Right forelimb (tissue), 1 donor: ENCODE results near the gene HTT.
A peak's percentile ranks its signal among the peaks of the same experiment; 100 is the strongest.
"Not testable (repeated sequence)": the region's sequence is repeated elsewhere in the genome, so short reads cannot be mapped to it uniquely, and the experiment has no call there.

Source experiments
- DNase-seq: peaks from one replicate; pipeline ENCODE4 v3.0.0-alpha.2; 2018

The HTT gene

DNA sequence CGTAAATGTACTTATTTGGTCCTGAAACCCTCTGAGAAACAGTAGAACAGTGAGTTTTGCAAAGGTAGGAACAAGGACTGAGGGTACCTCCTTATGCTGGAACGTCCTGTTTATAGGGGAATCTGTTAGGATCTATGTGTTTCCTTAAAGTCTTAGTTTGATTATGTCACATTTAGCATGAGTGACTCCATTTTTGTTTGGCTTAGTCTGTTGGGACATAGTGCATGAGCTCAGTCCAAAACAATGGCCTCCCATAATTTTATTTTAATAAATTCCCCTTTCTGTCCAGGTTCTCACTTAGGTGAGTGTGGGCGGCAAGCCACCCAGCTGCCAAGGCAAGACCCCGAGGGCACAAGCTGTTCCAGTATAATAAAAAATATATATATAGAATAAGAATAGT, 27.9 kb upstream of the HTT start:
- no peak for DNase-seq

GRCh38 chr4:3047464-3048286, 26.8 kb upstream of the HTT start:
- DNase-seq = peak; percentile 63

GRCh38 chr4:3051141-3051897, 23.2 kb upstream of the HTT start:
- DNase-seq = not testable (repeated sequence)

GRCh38 chr4:3054169-3054759, 20.2 kb upstream of the HTT start:
- DNase-seq = no peak

GRCh38 chr4:3059943-3060342, 14.5 kb upstream of the HTT start:
- DNase-seq = no peak

GRCh38 chr4:3060946-3061345, 13.5 kb upstream of the HTT start:
- no peak for DNase-seq

DNA sequence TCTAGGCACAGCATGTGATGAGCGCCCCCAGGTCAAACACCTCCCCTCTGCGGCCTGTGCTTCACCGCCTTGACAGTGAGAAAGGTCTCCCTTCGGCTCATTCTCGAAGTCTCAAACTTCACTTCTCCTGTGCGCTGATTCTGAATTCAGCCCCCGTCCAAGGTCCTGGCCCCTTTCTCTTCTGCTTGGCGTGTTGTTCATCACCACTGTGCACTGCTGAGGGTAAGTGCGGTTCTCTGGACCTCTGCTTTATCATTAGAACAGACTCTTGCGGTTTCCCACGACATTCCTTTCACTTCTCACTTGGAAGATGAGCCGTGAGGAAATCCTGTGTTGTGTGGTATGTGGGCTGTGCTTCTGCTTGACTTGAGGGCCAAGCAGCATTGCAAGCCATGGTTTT, 12.0 kb upstream of the HTT start:
- DNase-seq = no peak

- DNase-seq = no peak
Observed at GRCh38 chr4:3065551-3065950, 8.9 kb upstream of the HTT start.

DNA sequence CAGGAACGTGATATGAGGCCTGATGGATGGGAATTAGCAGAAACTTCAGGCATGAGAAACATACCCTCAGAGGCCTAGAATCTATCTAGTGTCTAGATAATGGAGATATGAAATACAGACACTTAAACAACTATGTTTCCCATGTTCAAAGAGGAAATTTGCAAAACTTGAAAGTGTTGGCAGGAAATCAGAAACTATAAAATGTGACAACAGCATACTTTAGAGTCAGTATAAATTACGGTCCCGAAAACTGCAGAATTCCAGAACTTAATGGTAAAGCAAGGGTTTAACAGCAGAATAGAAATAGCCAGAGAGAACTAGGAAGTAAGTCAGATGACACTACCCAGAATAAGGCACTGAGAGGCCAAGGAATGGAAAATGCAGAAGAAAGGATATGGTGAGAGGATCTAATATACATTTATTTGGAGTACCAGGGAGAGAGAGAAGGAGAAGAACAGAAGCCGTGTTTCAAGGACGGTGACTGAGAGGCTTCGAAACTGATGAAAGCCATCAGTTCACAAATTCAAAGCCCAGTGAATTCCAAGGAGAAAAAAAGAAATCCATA, 7.6 kb upstream of the HTT start:
- DNase-seq = no peak

- DNase-seq = no peak
Observed at GRCh38 chr4:3067473-3068001, 6.9 kb upstream of the HTT start.

DNA sequence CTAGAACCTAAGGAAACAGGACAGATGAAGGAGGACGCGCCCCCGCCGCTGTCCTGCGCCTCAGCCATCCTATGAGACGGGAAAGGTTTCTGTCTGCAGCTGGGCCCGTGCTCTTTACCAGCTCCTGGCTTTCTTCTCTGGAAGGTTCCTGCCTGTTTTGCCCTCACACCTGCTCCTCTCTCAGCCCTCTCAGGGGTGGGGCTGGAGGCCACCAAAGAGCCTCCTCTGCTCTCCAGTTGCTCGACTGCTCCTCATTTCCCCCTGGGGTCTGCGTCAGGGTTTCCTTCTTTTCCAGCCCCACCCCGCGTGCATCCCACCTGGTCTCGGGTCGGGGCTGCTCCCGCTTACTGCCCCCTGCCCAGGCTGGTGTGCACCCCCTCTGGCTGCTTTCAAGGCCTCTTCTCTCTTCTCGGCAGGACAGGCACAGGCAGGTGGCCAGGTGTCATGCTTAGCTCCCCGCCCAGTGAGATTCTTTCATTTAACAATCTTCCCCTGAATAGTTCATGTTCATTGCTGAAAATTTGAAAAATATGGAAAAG, 4.8 kb upstream of the HTT start:
- DNase-seq = no peak

DNA sequence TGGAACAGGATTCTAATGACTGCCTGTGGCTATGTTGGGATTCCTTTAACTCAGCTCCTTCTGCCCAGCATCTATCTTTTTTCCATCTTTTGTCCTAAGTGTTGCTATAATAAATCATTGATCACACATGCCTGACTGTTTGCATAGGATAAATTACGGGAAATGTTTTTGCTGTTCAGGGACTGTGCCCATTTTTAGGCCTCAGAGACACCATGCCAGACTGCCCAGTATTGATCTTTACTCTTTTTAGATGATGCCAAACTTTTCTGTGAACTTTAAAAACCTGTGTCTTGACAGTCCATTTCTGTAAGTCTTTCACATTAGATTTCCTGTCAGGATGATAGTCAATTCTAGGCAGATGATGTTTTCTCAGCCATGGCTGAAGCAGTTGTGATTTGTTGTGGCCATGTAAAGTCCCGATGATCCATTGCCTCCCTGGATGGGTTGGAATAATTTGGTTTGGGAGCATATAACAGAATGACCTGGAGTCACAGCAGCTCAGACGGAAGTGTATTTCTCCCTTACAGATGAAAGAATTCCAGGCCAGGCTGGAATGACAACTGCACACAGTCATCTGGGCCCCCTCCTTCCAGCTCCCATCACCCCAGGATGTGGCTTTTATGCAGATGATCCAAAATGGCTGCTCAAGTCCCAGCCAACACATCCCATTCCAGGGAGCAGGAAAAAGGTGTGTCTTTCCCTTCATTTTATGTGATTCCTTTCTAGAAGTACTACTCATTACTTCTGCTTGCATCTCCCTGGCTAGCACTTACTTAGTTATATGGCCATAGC, 3.6 kb upstream of the HTT start:
- DNase-seq = no peak

DNA sequence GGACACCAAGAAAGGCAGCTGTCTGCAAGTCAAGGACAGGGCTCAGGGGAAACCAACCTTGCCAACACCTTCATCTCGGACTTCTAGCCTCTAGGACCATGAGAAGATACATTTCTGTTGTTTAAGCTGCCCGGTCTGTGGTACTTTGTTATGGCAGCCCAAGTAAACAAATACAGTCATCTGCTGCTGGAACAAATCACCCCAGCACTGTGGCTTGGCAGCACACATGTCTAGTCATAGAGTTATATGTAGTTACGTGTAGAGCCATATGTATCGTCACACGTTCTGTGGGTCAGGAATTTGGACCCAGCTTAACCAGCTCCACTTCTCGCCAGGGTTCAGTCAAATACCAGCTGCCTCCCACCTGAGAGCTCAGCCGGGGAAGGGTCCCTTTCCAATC, 2.7 kb upstream of the HTT start:
- no peak for DNase-seq

GRCh38 chr4:3073158-3074077, 1.1 kb upstream of the HTT start:
- peak; percentile 42 for DNase-seq

DNA sequence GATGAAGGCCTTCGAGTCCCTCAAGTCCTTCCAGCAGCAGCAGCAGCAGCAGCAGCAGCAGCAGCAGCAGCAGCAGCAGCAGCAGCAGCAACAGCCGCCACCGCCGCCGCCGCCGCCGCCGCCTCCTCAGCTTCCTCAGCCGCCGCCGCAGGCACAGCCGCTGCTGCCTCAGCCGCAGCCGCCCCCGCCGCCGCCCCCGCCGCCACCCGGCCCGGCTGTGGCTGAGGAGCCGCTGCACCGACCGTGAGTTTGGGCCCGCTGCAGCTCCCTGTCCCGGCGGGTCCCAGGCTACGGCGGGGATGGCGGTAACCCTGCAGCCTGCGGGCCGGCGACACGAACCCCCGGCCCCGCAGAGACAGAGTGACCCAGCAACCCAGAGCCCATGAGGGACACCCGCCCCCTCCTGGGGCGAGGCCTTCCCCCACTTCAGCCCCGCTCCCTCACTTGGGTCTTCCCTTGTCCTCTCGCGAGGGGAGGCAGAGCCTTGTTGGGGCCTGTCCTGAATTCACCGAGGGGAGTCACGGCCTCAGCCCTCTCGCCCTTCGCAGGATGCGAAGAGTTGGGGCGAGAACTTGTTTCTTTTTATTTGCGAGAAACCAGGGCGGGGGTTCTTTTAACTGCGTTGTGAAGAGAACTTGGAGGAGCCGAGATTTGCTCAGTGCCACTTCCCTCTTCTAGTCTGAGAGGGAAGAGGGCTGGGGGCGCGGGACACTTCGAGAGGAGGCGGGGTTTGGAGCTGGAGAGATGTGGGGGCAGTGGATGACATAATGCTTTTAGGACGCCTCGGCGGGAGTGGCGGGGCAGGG, 568 bp downstream of the HTT start:
- DNase-seq = peak; percentile 72

GRCh38 chr4:3075652-3075981, 1.1 kb downstream of the HTT start:
- DNase-seq = no peak

- no peak for DNase-seq
Observed at GRCh38 chr4:3077796-3078195, 3.3 kb downstream of the HTT start.

- DNase-seq = no peak
Observed at GRCh38 chr4:3079694-3080123, 5.2 kb downstream of the HTT start.

GRCh38 chr4:3082925-3083515, 8.5 kb downstream of the HTT start:
- no peak for DNase-seq

GRCh38 chr4:3083732-3084131, 9.3 kb downstream of the HTT start:
- DNase-seq = no peak
